Measurements from ENCODE around the gene MPI.

GRCh38 chr15:74888716-74889115 is 1.1 kb upstream of the MPI start:
- TF ChIP-seq CTCF (IDR thresholded peaks at IDR 0.05) (no peak), POLR2A (IDR thresholded peaks at IDR 0.05) (no peak)
